Activated CD4-positive, alpha-beta T cell treated with anti-CD3 and anti-CD28 coated beads for 24 hours (primary cell): ENCODE measurements around the gene KRTAP10-5.
"Not testable (repeated sequence)": the region's sequence is repeated elsewhere in the genome, so short reads cannot be mapped to it uniquely, and the experiment has no call there.

Experiments
- DNase-seq, 2 donors: peaks; one replicate each; pipeline ENCODE4 v3.0.0-alpha.2; 2020; ENCODE audit warnings: low read depth in 2 of 2

KRTAP10-5 gene

DNA sequence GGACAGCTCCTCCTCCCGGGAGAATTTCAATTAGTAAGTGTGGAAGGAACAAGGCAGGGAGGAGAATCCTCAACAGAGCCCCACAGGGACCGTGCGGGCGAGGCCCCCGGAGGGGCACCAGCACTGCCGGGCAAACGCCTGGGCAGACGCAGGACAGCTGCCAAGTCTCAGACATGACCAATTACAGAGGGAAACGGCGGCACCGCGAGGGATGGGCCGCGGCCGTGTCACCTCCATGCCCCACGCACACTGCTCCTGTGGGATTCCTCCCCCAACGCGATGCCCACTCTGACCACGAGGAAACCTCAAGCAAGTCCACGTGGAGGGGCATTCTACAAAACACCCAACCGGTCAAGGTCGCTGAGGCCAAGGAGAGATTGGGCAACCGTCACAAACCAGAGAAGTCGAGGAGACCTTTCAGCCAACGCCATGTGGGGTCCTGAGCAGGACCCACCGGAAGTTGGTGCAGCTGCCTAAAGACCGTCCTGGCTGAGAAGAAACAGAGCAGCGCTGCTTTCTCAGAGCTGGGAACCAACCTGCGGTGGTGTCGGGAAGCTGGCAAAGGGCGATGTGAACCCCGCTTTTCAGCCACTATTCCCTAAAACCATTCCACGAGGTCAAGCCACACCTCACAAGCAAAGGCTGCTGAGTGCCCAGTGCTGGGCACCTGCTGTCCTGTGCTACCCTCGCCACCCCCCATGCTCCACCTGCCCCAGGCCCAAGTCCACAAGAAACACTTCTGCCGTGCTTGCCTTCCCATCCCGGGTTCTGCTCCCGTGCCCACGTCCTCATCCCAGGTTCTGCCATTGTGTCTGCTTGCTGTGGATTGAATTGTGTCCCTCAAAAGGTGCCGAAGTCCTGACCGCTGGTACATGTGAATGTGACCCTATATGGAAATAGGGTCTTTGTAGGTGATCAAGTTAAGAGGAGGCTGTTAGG is 8.3 kb downstream of the KRTAP10-5 start:
- no peak for DNase-seq

DNA sequence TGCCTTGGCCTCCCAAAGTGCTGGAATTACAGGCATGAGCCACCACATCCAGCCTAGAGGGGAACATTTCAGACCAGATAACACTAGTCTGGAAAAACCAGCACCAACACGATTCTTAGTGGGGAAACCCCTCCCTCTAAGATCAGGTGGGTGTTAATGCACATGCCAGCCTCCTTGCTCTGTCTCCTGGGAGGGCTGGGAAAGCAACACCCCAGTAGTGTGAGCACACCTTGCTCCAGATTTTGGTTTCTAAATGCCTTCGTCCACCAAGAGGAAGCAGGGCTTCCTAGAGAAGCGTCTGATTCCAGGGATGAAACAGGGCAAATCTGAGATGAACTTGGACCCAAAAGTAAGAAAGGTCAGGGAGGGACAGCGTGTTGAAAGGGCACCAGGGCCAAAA is 9.1 kb downstream of the KRTAP10-5 start:
- no peak for DNase-seq

DNA sequence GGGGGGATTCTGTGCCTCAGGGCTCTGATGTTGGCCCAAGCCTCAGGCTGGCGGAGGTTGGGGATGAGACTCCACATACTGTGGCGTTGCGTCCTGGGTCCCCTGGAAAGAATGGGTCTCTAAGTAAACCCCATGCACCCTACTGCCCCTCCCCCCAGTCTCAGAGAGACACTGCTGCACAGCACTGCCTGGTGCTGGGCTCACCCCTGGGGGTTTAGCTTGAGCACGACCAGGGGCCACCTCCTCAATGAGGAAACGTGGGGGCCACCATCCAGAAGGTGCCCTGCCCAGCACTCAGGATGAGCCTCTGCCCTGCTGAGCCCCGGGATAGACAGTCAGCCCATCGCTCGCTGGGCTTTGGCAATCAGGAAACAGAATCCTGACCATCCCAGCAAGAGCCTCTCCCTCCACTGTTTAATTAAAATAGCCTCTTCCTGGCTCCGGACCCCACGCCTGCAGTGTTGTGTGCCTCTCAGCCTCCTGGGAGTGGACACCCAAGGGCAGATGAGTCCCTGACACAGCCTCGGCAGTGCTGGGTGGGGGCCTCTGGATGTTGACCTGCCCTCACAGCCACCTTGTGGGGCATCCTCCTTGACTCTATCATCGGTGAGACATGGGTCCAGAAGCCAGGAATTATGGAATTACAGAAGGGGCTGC is 10.4 kb downstream of the KRTAP10-5 start:
- no peak for DNase-seq

DNA sequence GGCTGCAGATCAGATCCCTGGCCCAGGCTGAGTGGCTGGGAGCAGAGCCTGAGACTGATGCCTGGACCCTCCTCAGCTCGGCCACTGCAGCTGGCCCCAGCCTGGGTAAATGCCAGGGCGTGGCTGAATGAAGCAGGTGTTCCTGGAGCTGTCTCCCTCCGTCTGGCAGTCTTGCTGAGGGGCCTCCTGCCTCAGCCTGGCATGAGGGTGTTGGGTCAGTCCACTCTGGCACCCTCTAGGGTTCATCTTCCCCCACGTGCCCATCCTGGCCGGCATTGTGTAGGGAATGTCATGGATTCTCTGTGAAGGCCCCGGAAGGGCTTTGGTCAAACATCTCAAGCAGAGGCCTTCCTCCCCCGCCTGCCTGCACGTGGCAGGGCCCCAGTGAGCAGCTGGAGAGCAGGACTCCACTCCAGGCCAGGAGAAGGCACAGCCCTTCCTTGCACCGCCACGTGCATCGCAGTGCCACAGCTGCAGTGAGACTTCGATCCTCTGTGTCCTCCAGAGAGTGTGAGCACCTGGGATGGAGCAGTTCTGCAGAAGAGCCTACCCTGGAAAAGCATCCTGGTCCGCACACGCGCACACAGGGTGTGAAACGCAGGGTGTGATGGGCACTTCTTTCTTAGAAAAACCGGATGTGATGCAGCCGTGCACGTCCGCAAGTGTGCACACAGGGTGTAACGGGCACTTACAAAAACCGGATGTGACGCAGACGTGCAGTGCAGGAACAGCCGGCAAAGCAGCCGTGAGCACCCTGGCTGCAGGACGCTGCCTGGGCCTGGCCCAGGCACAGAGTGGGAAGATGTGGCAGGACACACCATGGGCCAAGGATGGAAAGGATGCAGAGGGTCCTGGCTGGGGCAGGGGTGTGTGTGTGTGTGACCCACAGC is 11.5 kb downstream of the KRTAP10-5 start:
- no peak for DNase-seq

DNA sequence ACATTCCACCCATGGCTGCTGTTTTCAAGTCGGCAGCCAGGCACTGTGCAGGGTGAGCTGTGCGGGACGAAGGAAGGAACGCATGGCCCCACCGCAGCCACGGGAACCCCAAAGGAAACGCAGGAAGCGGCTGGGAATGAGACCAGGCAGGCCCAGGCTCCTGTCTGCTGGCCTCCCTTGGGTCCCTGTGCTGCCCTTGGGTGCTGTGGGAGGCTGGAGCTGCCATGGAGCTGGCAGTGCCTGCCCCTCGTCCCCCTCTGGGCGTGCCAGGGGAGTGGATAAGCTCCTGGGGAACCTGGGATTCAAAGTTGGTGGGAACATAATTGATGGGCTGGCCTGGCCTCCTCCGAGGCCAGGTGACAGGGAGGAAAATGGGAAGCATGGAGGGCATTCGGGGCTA is 12.1 kb downstream of the KRTAP10-5 start:
- DNase-seq: no peak

DNA sequence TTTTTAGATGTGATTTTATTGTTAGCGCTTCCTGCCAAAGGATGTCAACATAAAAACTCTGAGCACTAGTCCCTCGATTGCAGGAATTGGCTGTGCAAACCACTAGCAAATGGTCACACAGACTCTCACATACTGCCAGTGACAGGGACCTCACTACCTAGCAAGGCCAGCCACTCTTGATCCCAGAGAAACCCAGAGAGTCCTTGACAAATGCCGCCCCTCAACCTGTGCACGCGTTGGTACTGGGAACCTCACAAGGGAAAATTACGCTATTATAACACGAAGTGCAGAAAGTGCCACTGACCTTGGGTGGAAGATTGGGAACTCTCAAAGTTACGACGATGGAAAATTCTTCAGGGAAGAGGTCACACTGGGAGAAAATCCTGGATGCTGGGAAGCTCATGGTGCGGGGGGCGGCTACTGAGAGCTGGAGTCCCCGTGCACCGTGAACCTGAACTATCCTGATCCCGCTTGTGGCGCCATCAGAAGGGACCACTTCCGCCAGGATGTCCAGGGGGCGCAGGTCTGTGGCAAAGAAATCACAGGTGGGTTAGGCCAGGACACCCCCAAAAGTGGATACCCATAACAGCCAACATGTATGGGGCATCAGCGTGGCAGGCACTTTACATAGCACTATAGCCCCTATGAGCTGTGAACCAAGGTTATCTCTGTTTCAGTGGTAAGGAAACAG is 12.8 kb downstream of the KRTAP10-5 start:
- no peak for DNase-seq

DNA sequence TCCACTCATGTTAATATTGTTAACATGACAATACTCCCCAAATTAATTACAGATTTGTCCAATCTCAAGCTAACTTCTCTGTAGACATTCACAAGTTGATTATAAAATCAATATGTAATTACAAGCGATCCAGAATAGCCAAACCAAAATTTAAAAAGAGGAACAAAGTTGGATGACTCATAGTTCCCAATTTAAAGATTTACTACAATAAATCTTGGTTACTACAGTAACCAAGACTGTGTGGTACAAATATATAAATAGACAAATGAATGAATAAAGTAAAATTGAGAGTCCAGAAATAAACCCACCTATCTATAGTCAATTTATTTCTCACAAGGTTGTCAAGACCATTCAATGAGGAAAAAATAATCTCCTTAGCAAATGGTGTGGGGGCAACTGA is 14.0 kb downstream of the KRTAP10-5 start:
- no peak for DNase-seq

DNA sequence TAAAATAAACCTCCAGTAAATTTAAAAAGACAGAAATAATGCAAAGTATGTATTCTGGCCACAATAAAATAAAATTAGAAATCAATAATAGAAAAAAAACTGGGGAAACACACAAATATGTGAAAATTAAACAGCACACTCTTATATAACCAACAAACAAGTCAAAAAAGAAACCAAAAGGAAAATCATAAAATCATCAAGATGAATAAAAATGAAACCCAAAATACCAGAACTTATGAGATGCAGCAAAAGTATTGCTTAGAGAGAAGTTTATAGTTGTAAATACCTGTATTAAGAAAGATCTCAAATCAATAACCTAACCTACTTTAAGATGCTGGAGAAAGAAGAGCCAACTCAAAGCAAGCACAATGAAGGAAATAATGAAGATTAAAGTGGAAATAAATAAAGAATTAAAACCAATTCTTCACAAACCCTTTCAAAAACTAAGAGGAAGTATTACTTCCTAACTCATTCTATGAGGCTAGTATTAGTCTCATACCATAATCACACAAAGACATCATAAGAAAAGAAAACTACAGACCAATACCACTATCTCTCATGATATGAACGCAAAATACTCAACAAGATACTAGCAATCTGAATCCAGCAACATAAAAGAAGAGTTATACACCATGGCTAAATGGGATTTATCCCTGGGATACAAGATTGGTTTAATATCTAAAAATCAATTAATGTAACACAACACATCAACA is 15.4 kb downstream of the KRTAP10-5 start:
- DNase-seq: no peak

DNA sequence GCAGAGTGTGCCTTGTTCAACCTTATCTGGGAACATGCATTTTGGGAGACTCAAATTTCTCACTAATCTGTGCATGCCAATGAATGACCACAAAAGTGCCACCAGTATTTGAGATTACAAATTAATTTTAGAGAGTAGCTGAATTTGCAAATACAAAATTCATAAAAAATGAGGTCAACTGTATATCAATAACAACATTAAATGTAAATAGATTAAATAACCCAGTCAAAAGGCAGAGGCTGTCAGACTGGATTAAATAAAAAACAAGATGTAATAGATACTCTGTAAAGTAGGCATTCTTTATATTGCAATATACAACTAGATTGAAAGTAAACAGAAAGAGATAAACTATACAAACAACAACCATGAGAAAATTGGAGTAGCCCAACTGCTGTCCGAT is 16.3 kb downstream of the KRTAP10-5 start:
- no peak for DNase-seq

DNA sequence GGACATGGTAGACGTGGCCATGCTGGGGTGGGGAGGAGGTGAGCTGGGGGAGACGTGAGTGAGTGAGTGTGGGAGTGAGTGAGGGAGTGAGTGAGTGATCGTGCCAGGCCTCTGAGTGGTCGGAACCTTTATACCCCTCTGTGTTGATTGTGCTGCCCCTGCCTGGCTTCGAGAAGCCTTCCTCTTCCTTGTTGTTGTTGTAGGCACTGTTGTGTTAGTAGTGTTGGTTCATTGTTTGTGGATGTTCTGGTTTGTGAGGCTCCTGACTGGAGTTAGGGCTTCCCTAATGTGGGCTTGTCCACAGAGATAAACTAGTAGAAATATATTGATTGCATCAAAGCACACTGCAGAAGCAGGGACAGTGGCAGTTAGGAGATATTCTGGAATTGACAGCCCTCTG is 21.7 kb downstream of the KRTAP10-5 start, which contains the start of gene KRTAP10-3:
Gene KRTAP10-3 (minus strand): TSS at position 101 of the 400 bp plus-strand sequence. CDS start 80 bp downstream, at position 21.
- DNase-seq: no peak

DNA sequence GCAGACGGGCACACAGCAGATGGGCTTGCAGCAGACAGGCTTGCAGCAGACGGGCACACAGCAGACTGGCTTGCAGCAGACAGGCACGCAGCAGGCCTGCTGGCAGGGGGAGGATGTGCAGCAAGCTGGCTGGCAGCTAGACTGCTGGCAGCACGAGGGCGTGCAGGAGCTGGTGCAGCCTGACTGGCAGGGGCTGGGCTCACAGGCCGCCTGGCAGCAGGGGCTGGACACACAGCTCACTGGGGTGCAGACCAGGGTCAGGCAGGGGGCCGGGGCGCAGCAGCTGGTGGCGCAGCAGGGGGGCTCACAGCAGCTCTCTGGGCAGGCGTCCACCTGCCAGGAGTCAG is 22.1 kb downstream of the KRTAP10-5 start:
- DNase-seq: not testable (repeated sequence)

DNA sequence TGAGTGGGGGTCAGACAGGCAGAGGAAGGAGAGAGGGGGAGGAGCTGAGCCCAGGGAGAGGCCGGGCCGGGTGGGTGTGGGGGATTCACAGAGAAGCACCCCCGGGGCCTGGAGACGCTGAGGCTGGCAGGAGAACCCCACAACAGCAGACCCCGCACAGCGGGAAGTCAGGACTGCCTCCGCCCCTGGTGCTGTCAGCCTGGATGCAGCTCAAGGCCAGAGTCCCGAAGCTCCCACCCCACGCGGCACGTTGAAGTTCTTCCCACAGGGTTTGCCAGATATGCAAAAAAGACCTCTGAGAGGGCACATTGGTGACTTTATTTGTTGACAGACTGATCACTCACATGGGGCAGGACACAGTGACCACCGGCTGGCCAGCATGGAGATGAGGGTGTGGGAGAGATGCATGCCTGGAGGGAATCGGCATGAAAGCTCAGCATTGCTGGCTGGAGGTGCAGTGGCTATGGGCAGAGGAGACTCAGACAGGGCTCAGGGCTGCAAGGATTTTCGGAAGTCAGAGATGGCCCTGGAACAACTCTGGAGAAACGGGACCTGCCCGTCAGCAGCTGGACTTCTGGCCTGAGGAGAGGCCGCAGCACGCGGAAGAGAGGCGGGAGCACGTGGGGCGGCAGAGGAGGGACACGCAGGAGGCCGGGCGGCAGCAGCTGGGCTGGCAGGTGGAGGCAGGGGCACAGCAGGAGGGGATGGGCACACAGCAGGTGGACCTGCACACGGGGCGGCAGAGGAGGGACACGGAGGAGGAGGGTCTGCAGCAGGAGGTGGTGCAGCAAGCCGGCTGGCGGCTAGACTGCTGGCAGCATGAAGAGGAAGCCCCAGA is 22.7 kb downstream of the KRTAP10-5 start:
- DNase-seq: no peak

DNA sequence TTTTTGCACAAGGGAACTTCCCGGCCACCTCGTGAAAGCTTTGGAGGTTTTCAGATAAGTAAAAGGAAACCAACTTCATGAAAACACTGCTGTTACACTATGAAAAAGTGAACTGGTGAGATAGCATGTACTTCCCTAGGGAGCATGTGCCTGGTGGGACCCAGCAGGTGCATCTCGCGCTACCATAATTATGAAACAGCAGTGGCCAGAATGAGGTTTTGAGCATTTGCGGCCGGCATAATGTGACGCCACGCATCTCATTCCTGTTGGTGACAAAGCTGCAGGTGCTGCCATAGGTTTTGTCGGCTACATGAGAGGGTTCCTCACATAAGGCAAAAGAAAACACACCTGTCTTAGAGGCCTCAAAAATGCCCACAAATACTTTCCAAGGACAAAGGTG is 23.5 kb downstream of the KRTAP10-5 start:
- DNase-seq: no peak

DNA sequence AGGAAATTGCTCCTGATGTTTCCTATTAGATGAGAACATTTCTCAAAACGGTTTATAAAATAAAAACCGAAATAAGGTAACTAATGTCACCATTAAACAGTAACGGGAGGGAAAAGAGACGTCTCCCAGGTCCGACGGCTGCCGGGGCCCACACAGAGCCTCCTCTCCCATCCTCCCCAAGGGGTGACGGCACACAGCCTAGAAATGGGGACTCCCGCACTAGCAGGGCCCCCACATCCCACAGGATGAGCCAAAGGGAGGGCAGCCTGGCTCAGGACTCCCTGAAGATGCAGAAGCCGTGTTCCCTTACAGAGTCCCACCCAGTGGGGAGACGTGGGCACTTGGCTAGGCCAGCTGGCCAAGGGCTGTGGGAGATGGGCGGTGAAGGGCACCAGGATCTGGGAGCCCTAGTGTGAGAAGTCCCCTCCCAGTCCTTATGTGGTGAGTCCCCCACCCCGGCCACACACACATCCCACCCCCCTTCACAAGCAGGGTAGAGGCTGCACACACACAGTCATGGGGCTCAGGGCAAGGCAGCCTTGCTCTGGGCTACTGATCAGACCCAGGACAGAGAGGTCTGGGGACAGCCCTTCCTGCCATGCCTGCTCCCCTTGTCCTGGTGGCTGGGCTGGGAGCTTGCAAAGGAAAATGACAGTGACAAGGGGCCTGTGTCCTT is 25.1 kb downstream of the KRTAP10-5 start:
- no peak for DNase-seq

DNA sequence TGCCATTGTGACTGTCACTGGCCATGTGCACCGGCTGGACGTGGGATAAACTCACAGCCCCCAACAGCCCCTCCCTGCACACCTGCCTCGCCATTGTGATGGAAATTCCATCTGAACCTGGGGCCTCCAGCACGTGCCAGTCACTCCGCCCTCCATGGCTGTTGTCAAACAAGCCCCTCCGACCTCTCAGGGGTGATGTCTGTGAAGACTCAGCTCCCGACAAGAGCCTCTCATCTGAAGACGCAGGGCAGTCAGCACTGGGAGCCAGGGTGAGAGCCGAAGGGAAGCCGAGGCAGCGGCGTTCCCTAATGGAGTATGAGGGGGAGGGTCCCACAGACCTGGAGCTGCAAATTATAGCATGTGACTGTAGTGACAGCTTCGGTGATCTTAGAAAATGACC is 27.7 kb downstream of the KRTAP10-5 start:
- no peak for DNase-seq

DNA sequence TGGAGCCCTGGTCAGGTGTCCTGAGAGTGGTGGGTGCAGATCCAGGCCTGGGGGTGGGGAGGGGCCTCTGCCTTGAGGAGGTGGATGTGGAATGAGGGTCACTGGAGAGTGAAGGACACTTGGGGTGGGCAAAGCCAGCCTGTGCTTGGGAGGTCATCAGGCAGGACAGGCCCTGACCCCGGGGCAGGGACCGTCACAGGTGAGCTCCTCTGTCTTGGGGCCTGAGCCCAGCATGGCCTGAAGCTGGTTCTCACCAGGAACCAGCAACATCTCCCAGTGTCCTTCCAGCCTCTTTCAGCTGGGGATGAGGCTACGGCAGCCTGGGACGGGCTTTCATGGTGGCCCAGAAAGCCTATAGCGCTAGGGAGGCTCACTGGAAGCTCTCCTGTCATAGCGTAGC is 28.3 kb downstream of the KRTAP10-5 start:
- DNase-seq: no peak

DNA sequence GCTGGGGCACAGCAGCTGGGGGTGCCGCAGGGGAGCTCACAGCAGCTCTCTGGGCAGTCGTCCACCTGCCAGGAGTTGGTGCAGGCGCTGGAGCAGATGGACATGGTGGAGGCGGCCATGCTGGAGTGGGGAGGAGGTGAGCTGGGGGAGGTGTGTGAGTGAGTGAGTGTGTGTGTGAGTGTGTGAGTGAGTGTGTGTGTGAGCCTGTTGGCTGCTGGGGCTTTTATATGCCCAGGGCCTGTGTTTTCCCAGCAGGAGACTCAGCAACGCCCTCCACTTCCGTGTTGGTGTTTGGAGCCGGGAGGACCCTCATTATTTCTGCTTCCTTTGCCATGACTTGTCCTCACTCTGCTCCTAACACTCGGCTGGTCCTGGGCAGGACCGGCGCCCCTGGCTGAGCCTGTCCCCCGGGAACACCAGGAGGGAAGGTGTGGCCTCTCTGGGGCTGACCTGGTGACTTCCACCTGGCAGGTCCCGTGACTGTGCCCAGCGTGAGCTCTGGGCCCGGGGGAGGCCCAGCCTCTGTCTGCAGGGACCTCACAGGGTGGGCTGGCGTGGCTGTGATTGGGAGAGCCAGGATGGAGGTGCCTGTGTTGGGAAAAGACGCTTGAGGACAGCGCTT is 29.0 kb downstream of the KRTAP10-5 start, which contains the start of gene KRTAP10-2:
Gene KRTAP10-2 (minus strand): TSS at position 166 of the 622 bp plus-strand sequence. CDS start 47 bp downstream, at position 119.
- no peak for DNase-seq

DNA sequence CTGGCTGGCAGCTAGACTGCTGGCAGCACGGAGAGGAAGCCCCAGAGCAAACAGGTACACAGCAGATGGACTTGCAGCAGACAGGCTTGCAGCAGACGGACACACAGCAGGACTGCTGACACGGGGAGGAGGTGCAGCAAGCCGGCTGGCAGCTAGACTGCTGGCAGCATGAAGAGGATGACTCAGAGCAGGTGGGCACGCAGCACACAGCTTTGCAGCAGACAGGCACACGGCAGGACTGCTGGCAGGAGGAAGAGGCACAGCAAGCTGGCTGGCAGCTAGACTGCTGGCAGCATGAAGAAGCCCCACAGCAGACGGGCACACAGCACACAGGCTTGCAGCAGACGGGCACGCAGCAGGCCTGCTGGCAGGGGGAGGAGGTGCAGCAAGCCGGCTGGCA is 29.6 kb downstream of the KRTAP10-5 start:
- DNase-seq: no peak

DNA sequence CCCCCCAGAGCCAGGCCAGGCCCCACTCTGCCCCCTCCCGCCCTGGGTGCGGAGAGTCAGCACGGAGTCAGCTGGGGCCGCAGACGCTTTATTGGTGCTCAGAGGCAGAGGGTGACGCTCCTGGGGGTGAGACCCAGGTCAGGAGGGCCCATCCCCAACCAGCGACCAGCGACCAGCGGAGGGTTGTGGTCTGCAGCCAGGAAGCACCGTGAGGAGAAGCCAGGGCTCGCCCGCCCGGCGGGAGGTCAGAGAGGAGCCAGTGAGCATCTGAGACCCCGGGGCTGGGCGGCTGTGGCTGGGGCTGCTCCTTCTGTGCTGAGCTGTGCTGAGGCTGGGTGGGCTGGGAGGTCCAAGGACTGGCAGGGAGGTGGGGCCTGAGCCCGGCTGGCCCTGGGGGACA is 30.1 kb downstream of the KRTAP10-5 start:
- DNase-seq: not testable (repeated sequence)
